Gastroesophageal sphincter (tissue), 3 donors: ENCODE measurements around the gene CGB1.
"Not testable (repeated sequence)": the region's sequence is repeated elsewhere in the genome, so short reads cannot be mapped to it uniquely, and the experiment has no call there.

ENCODE experiments used
- EP300 ChIP-seq: sonication (generic); formaldehyde crosslinking; IDR thresholded peaks from one replicate; pipeline ENCODE4 v1.6.1; 2017; ENCODE audit warnings: antibody characterized with exemption, mild to moderate bottlenecking
- POLR2AphosphoS5 ChIP-seq: sonication (generic); formaldehyde crosslinking; IDR thresholded peaks from one replicate; pipeline ENCODE4 v1.6.1; 2017; ENCODE audit warnings: antibody characterized with exemption
- TF ChIP-seq, protein P1 (sequence below), 4 experiments: fragments of 200-600 bp in 2 of 4; fragments of 450-650 bp in 2 of 4; sonication (generic) in 1 of 4; IDR thresholded peaks; one replicate each; pipeline ENCODE4 v1.5.1; 2017 to 2019; ENCODE audit warnings: antibody characterized with exemption in 4 of 4, mild to moderate bottlenecking in 2 of 4, moderate library complexity in 2 of 4

DNA sequence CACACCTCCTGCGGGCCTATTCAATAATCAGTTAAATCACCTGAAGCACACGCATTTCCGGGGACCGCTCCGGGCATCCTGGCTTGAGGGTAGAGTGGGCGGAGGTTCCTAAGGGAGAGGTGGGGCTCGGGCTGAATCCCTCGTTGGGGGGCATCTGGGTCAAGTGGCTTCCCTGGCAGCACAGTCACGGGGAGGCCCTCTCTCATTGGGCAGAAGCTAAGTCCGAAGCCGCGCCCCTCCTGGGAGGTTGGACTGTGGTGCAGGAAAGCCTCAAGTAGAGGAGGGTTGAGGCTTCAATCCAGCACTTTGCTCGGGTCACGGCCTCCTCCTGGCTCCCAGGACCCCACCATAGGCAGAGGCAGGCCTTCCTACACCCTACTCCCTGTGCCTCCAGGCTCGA lies 6.9 kb upstream of the CGB1 start, which contains the start of gene CGB5:
- TF ChIP-seq, protein P1, sequence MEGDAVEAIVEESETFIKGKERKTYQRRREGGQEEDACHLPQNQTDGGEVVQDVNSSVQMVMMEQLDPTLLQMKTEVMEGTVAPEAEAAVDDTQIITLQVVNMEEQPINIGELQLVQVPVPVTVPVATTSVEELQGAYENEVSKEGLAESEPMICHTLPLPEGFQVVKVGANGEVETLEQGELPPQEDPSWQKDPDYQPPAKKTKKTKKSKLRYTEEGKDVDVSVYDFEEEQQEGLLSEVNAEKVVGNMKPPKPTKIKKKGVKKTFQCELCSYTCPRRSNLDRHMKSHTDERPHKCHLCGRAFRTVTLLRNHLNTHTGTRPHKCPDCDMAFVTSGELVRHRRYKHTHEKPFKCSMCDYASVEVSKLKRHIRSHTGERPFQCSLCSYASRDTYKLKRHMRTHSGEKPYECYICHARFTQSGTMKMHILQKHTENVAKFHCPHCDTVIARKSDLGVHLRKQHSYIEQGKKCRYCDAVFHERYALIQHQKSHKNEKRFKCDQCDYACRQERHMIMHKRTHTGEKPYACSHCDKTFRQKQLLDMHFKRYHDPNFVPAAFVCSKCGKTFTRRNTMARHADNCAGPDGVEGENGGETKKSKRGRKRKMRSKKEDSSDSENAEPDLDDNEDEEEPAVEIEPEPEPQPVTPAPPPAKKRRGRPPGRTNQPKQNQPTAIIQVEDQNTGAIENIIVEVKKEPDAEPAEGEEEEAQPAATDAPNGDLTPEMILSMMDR (IDR thresholded peaks at IDR 0.05): not testable (repeated sequence)
- not testable (repeated sequence) for TF ChIP-seq POLR2AphosphoS5, EP300
